Peyer's patch (tissue), 4 donors: ENCODE data around the gene PDGFC. TPM values are rescaled to one million over a fixed set of nuclear protein-coding genes. Genes with fewer than 3 reads are reported as not detected.

Experiments used
- DNase-seq, 3 donors: peaks; one replicate each; pipeline ENCODE4 v3.0.0-alpha.2; 2017 to 2019
- H3K27ac ChIP-seq, 4 donors: fragments of 200-600 bp; sonication (generic); one replicate each; pipeline ENCODE4 v1.5.1; 2016 to 2019
- H3K27me3 ChIP-seq, 2 donors: fragments of 200-600 bp; sonication (generic); one replicate each; pipeline ENCODE4 v1.5.1; 2019
- H3K36me3 ChIP-seq, 3 donors: fragments of 200-600 bp; sonication (generic); one replicate each; pipeline ENCODE4 v1.5.1; 2016 to 2019
- H3K4me1 ChIP-seq, 4 donors: fragments of 200-600 bp; sonication (generic); one replicate each; pipeline ENCODE4 v1.5.1; 2016 to 2019
- H3K4me3 ChIP-seq, 4 donors: fragments of 200-600 bp; sonication (generic); 1 replicate in 3 of 4; 2 replicates in 1 of 4; pipeline ENCODE4 v1.5.1; 2016 to 2019; ENCODE audit warnings: mild to moderate bottlenecking in 1 of 4
- H3K9me3 ChIP-seq, 4 donors: fragments of 200-600 bp; sonication (generic); one replicate each; pipeline ENCODE4 v1.5.1; 2016 to 2019; ENCODE audit warnings: mild to moderate bottlenecking in 1 of 4
- POLR2A ChIP-seq, 2 donors: fragments of 450-650 bp; IDR thresholded peaks; one replicate each; pipeline ENCODE4 v1.5.1; 2017; ENCODE audit warnings: antibody characterized with exemption in 2 of 2, mild to moderate bottlenecking in 2 of 2, moderate library complexity in 2 of 2
- total RNA-seq, 4 donors: library from RNA; depleted of rRNA; stranded (reverse); fragments of >200 nt; gene quantifications; one replicate each; pipeline ENCODE4 v1.1.0, GENCODE V29; 2016
- TF ChIP-seq, protein P1 (sequence below), 6 experiments: fragments of 450-650 bp in 4 of 6; fragments of 200-600 bp in 2 of 6; sonication (generic) in 1 of 6; IDR thresholded peaks; one replicate each; pipeline ENCODE4 v1.5.1; 2017 to 2019; ENCODE audit warnings: antibody characterized with exemption in 6 of 6, mild to moderate bottlenecking in 3 of 6, moderate library complexity in 1 of 6

PDGFC gene
- total RNA-seq, 4 donors from 2014 or later, result 4.4 to 17.3 (median 11.5) TPM

- Histone ChIP-seq H3K27me3 (no peaks in the 10 kb centered on the region), H3K4me1 (no peaks in the 10 kb centered on the region), H3K4me3 (no peak overlapping the region), H3K36me3 (no peaks in the 10 kb centered on the region), H3K9me3 (no peaks in the 10 kb centered on the region), H3K27ac (no peak overlapping the region)
- no peak for TF ChIP-seq POLR2A (IDR thresholded peaks at IDR 0.05)
- TF ChIP-seq, protein P1, sequence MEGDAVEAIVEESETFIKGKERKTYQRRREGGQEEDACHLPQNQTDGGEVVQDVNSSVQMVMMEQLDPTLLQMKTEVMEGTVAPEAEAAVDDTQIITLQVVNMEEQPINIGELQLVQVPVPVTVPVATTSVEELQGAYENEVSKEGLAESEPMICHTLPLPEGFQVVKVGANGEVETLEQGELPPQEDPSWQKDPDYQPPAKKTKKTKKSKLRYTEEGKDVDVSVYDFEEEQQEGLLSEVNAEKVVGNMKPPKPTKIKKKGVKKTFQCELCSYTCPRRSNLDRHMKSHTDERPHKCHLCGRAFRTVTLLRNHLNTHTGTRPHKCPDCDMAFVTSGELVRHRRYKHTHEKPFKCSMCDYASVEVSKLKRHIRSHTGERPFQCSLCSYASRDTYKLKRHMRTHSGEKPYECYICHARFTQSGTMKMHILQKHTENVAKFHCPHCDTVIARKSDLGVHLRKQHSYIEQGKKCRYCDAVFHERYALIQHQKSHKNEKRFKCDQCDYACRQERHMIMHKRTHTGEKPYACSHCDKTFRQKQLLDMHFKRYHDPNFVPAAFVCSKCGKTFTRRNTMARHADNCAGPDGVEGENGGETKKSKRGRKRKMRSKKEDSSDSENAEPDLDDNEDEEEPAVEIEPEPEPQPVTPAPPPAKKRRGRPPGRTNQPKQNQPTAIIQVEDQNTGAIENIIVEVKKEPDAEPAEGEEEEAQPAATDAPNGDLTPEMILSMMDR (IDR thresholded peaks at IDR 0.05), result no peak
- no peak for DNase-seq
These were observed 41.2 kb upstream of the PDGFC start for GRCh38 chr4:157012781-157013180.

GRCh38 chr4:157012296-157012695, 40.7 kb upstream of the PDGFC start:
- no peak for DNase-seq
- Histone ChIP-seq H3K27me3 (no peaks in the 10 kb centered on the region), H3K4me1 (no peaks in the 10 kb centered on the region), H3K9me3 (no peaks in the 10 kb centered on the region), H3K36me3 (no peaks in the 10 kb centered on the region), H3K27ac (no peak overlapping the region), H3K4me3 (no peak overlapping the region)
- TF ChIP-seq, protein P1 (IDR thresholded peaks at IDR 0.05), result no peak
- no peak for TF ChIP-seq POLR2A (IDR thresholded peaks at IDR 0.05)

DNA sequence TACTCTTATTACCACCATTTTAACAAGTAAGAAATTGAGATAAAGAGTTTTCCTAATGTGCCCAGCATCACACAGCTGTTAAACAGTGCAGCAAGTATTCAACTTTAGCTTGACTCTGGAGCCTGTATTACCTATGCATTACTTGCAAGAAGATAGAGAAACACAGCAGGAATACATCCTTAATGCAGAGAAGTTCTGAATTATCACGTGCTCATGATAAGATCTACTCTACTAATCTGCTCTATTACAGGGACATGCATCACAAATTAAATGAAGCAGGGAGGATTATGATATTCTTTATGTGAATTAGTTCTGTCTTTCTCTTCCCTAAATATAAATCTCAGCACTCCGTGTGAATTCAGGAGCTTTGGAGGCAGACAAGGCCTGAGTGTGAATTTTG, 39.0 kb upstream of the PDGFC start:
- Histone ChIP-seq H3K9me3 (no peaks in the 10 kb centered on the region), H3K27ac (no peak overlapping the region), H3K36me3 (no peaks in the 10 kb centered on the region), H3K4me3 (no peak overlapping the region), H3K4me1 (no peaks in the 10 kb centered on the region), H3K27me3 (no peaks in the 10 kb centered on the region)
- no peak for TF ChIP-seq POLR2A (IDR thresholded peaks at IDR 0.05)
- TF ChIP-seq, protein P1 (IDR thresholded peaks at IDR 0.05), result no peak
- no peak for DNase-seq

GRCh38 chr4:157005831-157006230, 34.2 kb upstream of the PDGFC start:
- Histone ChIP-seq H3K36me3 (no peaks in the 10 kb centered on the region), H3K27ac (no peak overlapping the region), H3K4me1 (no peaks in the 10 kb centered on the region), H3K4me3 (no peak overlapping the region), H3K27me3 (no peaks in the 10 kb centered on the region), H3K9me3 (no peaks in the 10 kb centered on the region)
- no peak for TF ChIP-seq POLR2A (IDR thresholded peaks at IDR 0.05)
- TF ChIP-seq, protein P1 (IDR thresholded peaks at IDR 0.05), result no peak
- no peak for DNase-seq

- Histone ChIP-seq H3K36me3 (no peaks in the 10 kb centered on the region), H3K9me3 (no peaks in the 10 kb centered on the region), H3K4me3 (no peak overlapping the region), H3K27ac (no peak overlapping the region), H3K27me3 (no peaks in the 10 kb centered on the region), H3K4me1 (no peaks in the 10 kb centered on the region)
- no peak for DNase-seq
- TF ChIP-seq, protein P1 (IDR thresholded peaks at IDR 0.05), result no peak
- TF ChIP-seq POLR2A (IDR thresholded peaks at IDR 0.05), result no peak
These were observed 33.6 kb upstream of the PDGFC start for GRCh38 chr4:157005193-157005592.
